H1 (cell line): Measurements from ENCODE around the gene NLRC5. TPM values are rescaled to one million over a fixed set of nuclear protein-coding genes. Genes with fewer than 3 reads are reported as not detected.

ENCODE experiments used
- CREB1 ChIP-seq: IDR thresholded peaks from 2 replicates; pipeline ENCODE4 v1.6.1; 2012; ENCODE audit warnings: inconsistent platforms
- EZH2 ChIP-seq: fragments of 200-600 bp; sonication (generic); IDR thresholded peaks from 2 replicates; pipeline ENCODE4 v1.7.1; 2012; ENCODE audit warnings: low read depth, mild to moderate bottlenecking, moderate library complexity, low read length, inconsistent platforms; ENCODE audit not compliant: severe bottlenecking
- JUN ChIP-seq: IDR thresholded peaks from 2 replicates; pipeline ENCODE4 v1.6.1; 2011; ENCODE audit warnings: low read depth, mild to moderate bottlenecking, improper control_type of control experiment, low read length
- KDM1A ChIP-seq: fragments of 200-600, 300-600 bp; sonication (generic); IDR thresholded peaks from 2 replicates; pipeline ENCODE4 v1.7.1; 2016; ENCODE audit warnings: mild to moderate bottlenecking, low read length, borderline replicate concordance
- NANOG ChIP-seq: IDR thresholded peaks from 2 replicates; pipeline ENCODE4 v1.6.1; 2011; ENCODE audit warnings: low read length, low read depth, mild to moderate bottlenecking, inconsistent platforms; ENCODE audit not compliant: insufficient read depth, poor library complexity, severe bottlenecking
- POLR2AphosphoS5 ChIP-seq: IDR thresholded peaks from 2 replicates; pipeline ENCODE4 v1.6.1; 2011; ENCODE audit warnings: low read depth, low read length
- SIX5 ChIP-seq: IDR thresholded peaks from 2 replicates; pipeline ENCODE4 v1.6.1; 2011; ENCODE audit warnings: mild to moderate bottlenecking, low read depth, low read length
- TBP ChIP-seq: IDR thresholded peaks from 2 replicates; pipeline ENCODE4 v1.6.1; 2011; ENCODE audit warnings: low read depth, low read length, improper control_type of control experiment
- TEAD4 ChIP-seq: IDR thresholded peaks from 2 replicates; pipeline ENCODE4 v1.6.1; 2012; ENCODE audit warnings: low read depth, low read length, inconsistent platforms, mixed read lengths
- polyA plus RNA-seq, 7 experiments: library from polyadenylated mRNA; depleted of rRNA in 3 of 7; stranded (reverse) in 5 of 7; unstranded in 2 of 7; fragments of >200 nt in 5 of 7; fragments of 200-250 nt in 2 of 7; gene quantifications; 1 replicate in 5 of 7; 2 replicates in 1 of 7; 4 replicates in 1 of 7; pipeline versions ENCODE4 v1.2.1 to v1.2.3, GENCODE V29; 2011 to 2013; ENCODE audit warnings: missing spikeins in 2 of 7, mixed read lengths in 2 of 7
- total RNA-seq: library from RNA; stranded (reverse); fragmentation: NEBNext Ultra II Directional; extraction: Animal tissue kit (Norgen Biotek cat#: 25700); gene quantifications from 2 replicates; pipeline ENCODE4 v1.2.1, GENCODE V29; 2021

Gene NLRC5
- total and polyA plus RNA-seq, 2 of the 8 experiments (the other 6 are each of a cell fraction or from before 2014, with no cell fraction given) = 2.2 to 3.2 TPM

GRCh38 chr16:56971768-56972043, 17.7 kb upstream of the NLRC5 start (continued):
- TF ChIP-seq EZH2 = no peak
- no peak for TF ChIP-seq JUN
- TF ChIP-seq SIX5 = no peak
- TF ChIP-seq CREB1 = no peak
- TF ChIP-seq TEAD4 = no peak
- no peak for TF ChIP-seq TBP
- TF ChIP-seq POLR2AphosphoS5 = no peak
- TF ChIP-seq NANOG = no peak
- TF ChIP-seq KDM1A = no peak
